Measurements from ENCODE around the gene LDHD.

LDHD gene

DNA sequence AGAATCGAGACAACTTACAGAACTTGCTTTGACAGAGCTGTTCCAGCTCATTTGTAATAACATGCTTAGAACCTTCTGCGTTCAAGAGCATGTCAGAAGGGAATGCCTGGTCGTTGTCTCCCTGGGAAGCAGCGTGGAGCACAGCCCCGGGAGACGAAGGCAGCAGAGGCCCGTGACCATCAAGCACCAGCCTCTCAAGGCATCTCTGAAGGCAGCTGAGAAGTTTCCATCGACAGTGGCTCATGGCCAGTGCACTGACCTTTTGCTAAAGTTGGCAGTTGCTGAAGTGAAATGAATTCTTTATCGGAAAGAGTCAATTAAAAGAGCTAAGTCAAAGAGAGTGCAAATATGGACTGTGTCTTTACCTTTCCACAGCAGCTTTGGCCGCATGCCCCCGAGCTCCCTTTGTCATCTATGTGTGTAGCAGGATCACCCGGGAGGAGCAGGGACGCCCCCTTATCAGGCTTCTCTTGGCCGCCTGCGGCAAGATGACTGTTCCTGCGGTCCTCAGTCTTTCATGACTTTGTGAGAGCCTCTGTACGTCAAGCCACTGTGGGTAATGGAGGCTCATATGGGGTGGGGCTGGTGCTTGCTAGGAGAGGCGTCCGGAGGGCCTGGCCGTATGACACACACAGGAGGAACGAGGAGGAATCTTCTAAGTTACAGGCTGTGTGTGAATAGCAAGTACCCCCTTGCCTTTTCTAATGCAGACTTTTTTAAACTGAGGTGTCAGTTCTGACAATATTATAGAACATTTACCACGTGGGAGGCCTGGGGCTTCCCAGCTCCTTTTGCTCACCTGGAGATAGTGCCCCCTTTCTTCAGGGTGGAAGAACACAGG, 54.2 kb downstream of the LDHD start:
- DNase-seq (ENCODE audit: low read depth) = no peak

Measured in fibroblast of the conjunctiva (primary cell).